CD14-positive monocyte (primary cell): ENCODE measurements around the gene THRB. TPM values are rescaled to one million over a fixed set of nuclear protein-coding genes. Genes with fewer than 3 reads are reported as not detected.

Experiments used
- DNase-seq, 3 donors: peaks; one replicate each; pipeline ENCODE4 v3.0.0-alpha.2; 2011 to 2022
- H2AFZ ChIP-seq: 2 replicates; pipeline ENCODE4 v1.6.0; 2012; ENCODE audit warnings: mild to moderate bottlenecking, low read depth, low read length, inconsistent platforms; ENCODE audit not compliant: insufficient read depth, poor library complexity, severe bottlenecking
- H3K27ac ChIP-seq, 2 donors: 1 replicate in 1 of 2; 2 replicates in 1 of 2; pipeline ENCODE4 v1.5.1; 2012 to 2013; ENCODE audit warnings: low read length in 2 of 2, control low read depth in 1 of 2, inconsistent platforms in 1 of 2, low read depth in 1 of 2, mild to moderate bottlenecking in 1 of 2
- H3K27me3 ChIP-seq, 2 donors: one replicate each; pipeline versions ENCODE4 v1.6.0 to v1.6.1; 2011 to 2013; ENCODE audit warnings: low read length in 2 of 2; ENCODE audit not compliant: control insufficient read depth in 2 of 2, insufficient read depth in 2 of 2
- H3K36me3 ChIP-seq, 2 donors: replicated peaks in 1 of 2; 1 replicate in 1 of 2; 2 replicates in 1 of 2; pipeline versions ENCODE4 v1.5.1 to v1.6.1; 2012 to 2013; ENCODE audit warnings: low read length in 2 of 2, control low read depth in 1 of 2, inconsistent platforms in 1 of 2, mild to moderate bottlenecking in 1 of 2; ENCODE audit not compliant: insufficient read depth in 2 of 2, control insufficient read depth in 1 of 2
- H3K4me1 ChIP-seq, 2 donors: 1 replicate in 1 of 2; 2 replicates in 1 of 2; pipeline versions ENCODE4 v1.5.1 to v1.6.1; 2012 to 2013; ENCODE audit warnings: low read length in 2 of 2, control low read depth in 1 of 2, inconsistent platforms in 1 of 2, mild to moderate bottlenecking in 1 of 2, moderate library complexity in 1 of 2; ENCODE audit not compliant: insufficient read depth in 2 of 2, control insufficient read depth in 1 of 2
- H3K4me2 ChIP-seq: replicated peaks from 2 replicates; pipeline ENCODE3; 2012; ENCODE audit warnings: low read length, moderate library complexity, mild to moderate bottlenecking; ENCODE audit not compliant: poor library complexity, severe bottlenecking; ENCODE audit errors: extremely low read depth
- H3K4me3 ChIP-seq, 3 experiments: fragments of 200-600 bp in 1 of 3; sonication (generic) in 1 of 3; replicated peaks in 1 of 3; 1 replicate in 2 of 3; 2 replicates in 1 of 3; pipeline ENCODE4 v1.5.1; 2011 to 2013; ENCODE audit warnings: low read length in 3 of 3, mild to moderate bottlenecking in 3 of 3, control low read depth in 2 of 3, low read depth in 2 of 3, inconsistent platforms in 1 of 3, moderate library complexity in 1 of 3
- H3K79me2 ChIP-seq: 2 replicates; pipeline ENCODE4 v1.6.0; 2012; ENCODE audit warnings: mild to moderate bottlenecking, control low read depth, inconsistent platforms, low read length, moderate library complexity; ENCODE audit not compliant: insufficient read depth
- H3K9ac ChIP-seq: 2 replicates; pipeline ENCODE4 v1.6.0; 2017; ENCODE audit warnings: low read length, mild to moderate bottlenecking; ENCODE audit not compliant: insufficient read depth, poor library complexity, severe bottlenecking
- H3K9me3 ChIP-seq, 2 donors: replicated peaks in 1 of 2; 1 replicate in 1 of 2; 2 replicates in 1 of 2; pipeline versions ENCODE4 v1.5.1 to v1.6.1; 2012 to 2013; ENCODE audit warnings: low read length in 2 of 2, control low read depth in 1 of 2; ENCODE audit not compliant: control insufficient read depth in 1 of 2, insufficient read depth in 1 of 2
- H4K20me1 ChIP-seq: 2 replicates; pipeline ENCODE4 v1.6.0; 2012; ENCODE audit warnings: mild to moderate bottlenecking, low read length, control low read depth, moderate library complexity; ENCODE audit not compliant: insufficient read depth
- H3K27ac Mint-ChIP-seq, 7 donors: one replicate each; pipeline ENCODE4 v1.8.0; 2020; ENCODE audit warnings: mild to moderate bottlenecking in 7 of 7, mixed read lengths in 7 of 7, moderate library complexity in 6 of 7, inconsistent platforms in 2 of 7
- H3K27me3 Mint-ChIP-seq, 3 donors: one replicate each; pipeline ENCODE4 v1.8.0; 2021 to 2022; ENCODE audit warnings: low read depth in 3 of 3, mild to moderate bottlenecking in 3 of 3, mixed read lengths in 3 of 3, moderate library complexity in 3 of 3, inconsistent platforms in 1 of 3
- H3K36me3 Mint-ChIP-seq, 2 donors: one replicate each; pipeline ENCODE4 v1.8.0; 2020; ENCODE audit warnings: mixed read lengths in 2 of 2, inconsistent platforms in 1 of 2, mild to moderate bottlenecking in 1 of 2
- H3K4me1 Mint-ChIP-seq: one replicate; pipeline ENCODE4 v1.8.0; 2020; ENCODE audit warnings: mild to moderate bottlenecking, mixed read lengths
- H3K4me3 Mint-ChIP-seq, 2 donors: one replicate each; pipeline ENCODE4 v1.8.0; 2020; ENCODE audit warnings: mild to moderate bottlenecking in 2 of 2, mixed read lengths in 2 of 2, moderate library complexity in 1 of 2
- H3K9me3 Mint-ChIP-seq, 7 donors: one replicate each; pipeline ENCODE4 v1.8.0; 2020 to 2022; ENCODE audit warnings: mixed read lengths in 7 of 7, mild to moderate bottlenecking in 6 of 7, moderate library complexity in 6 of 7, inconsistent platforms in 2 of 7
- WGBS: methylation state at CpG from one replicate; pipeline ENCODE4 v1.1.5; 2013; ENCODE audit warnings: missing lambda C conversion rate; ENCODE audit not compliant: insufficient coverage; 5-methylcytosine and 5-hydroxymethylcytosine counted together
- intact Hi-C, 2 donors: fragments of 100-400 bp; cut with micrococcal nuclease; formaldehyde crosslinking; loops; one replicate each; pipeline versions ENCODE4 v1.15.0 to v1.15.1; 2023
- polyA plus RNA-seq, 3 donors: library from polyadenylated mRNA; depleted of rRNA in 1 of 3; unstranded in 2 of 3; stranded (reverse) in 1 of 3; fragments of 300-500 nt in 2 of 3; fragments of >200 nt in 1 of 3; fragmentation: Illumina TruSeq in 2 of 3; gene quantifications; 1 replicate in 2 of 3; 2 replicates in 1 of 3; pipeline ENCODE4 v1.2.3, GENCODE V29; 2012 to 2021
- TF ChIP-seq, protein P1 (sequence below): fragments of 200-600 bp; IDR thresholded peaks from one replicate; pipeline ENCODE4 v1.8.0; 2022; ENCODE audit warnings: antibody characterized with exemption, mild to moderate bottlenecking

Gene THRB
- polyA plus RNA-seq, 3 donors = 0.05 TPM; not detected in 2

DNA sequence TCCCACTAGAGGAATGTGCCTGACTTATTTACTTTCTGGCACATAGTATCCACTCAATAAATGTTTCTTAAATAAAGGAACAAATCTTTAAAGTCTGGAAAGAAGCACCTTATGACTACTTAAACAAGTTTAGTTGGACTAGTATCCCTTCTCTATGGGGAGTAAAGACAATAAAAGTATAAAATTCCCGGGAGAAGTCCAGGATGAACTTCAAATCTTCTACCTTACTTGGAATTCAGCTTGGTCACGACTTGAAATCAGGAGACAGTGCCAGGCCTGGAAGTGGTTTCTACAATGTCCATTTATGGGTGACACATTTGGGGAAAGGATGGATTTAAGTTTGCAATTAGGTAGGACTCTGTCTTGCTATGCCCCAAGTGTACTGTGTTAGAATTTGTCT, 353.1 kb downstream of the THRB start:
- peaks cover 0 to 2% (median 0%) of the 10 kb centered on the region in 7 donors for H3K9me3 Mint-ChIP-seq

DNA sequence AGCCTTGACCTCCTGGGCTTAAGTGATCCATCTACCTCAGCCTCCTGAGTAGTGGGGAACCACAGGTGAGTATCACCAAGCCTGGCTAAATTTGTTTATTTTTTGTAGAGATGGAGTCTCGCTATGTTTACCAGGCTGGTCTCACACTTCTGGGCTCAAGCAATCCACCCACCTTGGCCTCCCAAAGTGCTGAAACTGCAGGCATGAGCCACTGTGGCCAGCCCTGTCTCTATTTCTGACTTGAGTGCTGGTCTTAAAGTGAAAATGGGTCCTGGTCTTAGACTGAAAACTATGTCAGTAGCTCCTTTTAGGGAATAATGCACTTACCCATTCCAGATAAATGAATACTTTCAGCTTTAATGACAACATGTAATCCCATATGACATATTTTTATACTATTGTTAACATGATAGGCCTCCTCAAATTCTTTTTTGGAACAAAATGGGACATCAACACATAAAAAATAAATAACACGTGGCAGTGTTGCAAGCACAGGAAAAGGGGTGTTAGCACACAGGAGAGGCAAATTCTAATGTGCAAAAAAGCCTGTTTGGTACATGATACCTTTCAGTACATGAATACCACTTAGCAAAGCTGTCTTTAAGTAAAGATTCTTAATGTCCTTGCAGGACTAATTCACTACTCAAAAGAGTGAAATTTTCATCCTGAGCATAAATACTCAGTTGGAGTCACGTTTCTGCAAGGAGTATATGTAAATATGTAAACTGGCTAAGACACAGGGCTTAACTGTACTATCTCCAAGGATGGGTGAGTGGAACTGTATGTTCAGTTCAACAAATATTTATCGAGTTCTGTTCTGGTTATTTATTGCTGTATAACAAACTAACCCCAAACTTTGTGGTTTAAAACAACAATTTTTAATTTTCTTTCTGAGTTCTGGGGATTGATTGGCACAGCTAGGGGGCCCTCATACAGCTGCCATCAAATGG, 354.9 kb downstream of the THRB start:
- no peaks in the 10 kb centered on the region for H3K36me3 ChIP-seq
- TF ChIP-seq, protein P1, sequence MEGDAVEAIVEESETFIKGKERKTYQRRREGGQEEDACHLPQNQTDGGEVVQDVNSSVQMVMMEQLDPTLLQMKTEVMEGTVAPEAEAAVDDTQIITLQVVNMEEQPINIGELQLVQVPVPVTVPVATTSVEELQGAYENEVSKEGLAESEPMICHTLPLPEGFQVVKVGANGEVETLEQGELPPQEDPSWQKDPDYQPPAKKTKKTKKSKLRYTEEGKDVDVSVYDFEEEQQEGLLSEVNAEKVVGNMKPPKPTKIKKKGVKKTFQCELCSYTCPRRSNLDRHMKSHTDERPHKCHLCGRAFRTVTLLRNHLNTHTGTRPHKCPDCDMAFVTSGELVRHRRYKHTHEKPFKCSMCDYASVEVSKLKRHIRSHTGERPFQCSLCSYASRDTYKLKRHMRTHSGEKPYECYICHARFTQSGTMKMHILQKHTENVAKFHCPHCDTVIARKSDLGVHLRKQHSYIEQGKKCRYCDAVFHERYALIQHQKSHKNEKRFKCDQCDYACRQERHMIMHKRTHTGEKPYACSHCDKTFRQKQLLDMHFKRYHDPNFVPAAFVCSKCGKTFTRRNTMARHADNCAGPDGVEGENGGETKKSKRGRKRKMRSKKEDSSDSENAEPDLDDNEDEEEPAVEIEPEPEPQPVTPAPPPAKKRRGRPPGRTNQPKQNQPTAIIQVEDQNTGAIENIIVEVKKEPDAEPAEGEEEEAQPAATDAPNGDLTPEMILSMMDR = no peak
- H3K4me3 ChIP-seq = no peak overlapping the region
- H3K27me3 ChIP-seq = no peaks in the 10 kb centered on the region
- no peak overlapping the region for H3K9ac ChIP-seq
- no CpG with 5 or more reads among the region's 4 CpGs for WGBS
- Mint-ChIP-seq H3K36me3 (no peaks in the 10 kb centered on the region), H3K27me3 (peaks cover 0 to 4% (median 0%) of the 10 kb centered on the region in 3 donors), H3K9me3 (peaks cover 0 to 2% (median 0%) of the 10 kb centered on the region in 7 donors), H3K4me1 (no peaks in the 10 kb centered on the region), H3K4me3 (no peak overlapping the region), H3K27ac (no peak overlapping the region)
- intact Hi-C loops = no loop called here
- H3K79me2 ChIP-seq = no peaks in the 10 kb centered on the region
- no peak overlapping the region for H3K27ac ChIP-seq
- H4K20me1 ChIP-seq = no peaks in the 10 kb centered on the region
- no peak overlapping the region for H2AFZ ChIP-seq
- no peaks in the 10 kb centered on the region for H3K9me3 ChIP-seq
- no peak overlapping the region for H3K4me2 ChIP-seq
- no peak for DNase-seq
- no peaks in the 10 kb centered on the region for H3K4me1 ChIP-seq

More for the DNA sequence above, 353.1 kb downstream of the THRB start:
- Histone ChIP-seq H3K79me2 (no peaks in the 10 kb centered on the region), H3K4me1 (no peaks in the 10 kb centered on the region), H4K20me1 (no peaks in the 10 kb centered on the region), H2AFZ (no peak overlapping the region), H3K9ac (no peak overlapping the region), H3K27ac (no peak overlapping the region), H3K36me3 (no peaks in the 10 kb centered on the region), H3K4me2 (no peak overlapping the region), H3K27me3 (no peaks in the 10 kb centered on the region), H3K9me3 (no peaks in the 10 kb centered on the region), H3K4me3 (no peak overlapping the region)
- intact Hi-C loops = no loop called here
- 83% methylated on average over 1 of the region's 2 CpGs for WGBS
- H3K4me1 Mint-ChIP-seq = no peaks in the 10 kb centered on the region
- H3K36me3 Mint-ChIP-seq = no peaks in the 10 kb centered on the region
- TF ChIP-seq, protein P1 = no peak
- no peak overlapping the region for H3K4me3 Mint-ChIP-seq
- H3K27ac Mint-ChIP-seq = no peak overlapping the region
- no peak for DNase-seq
- peaks cover 0 to 4% (median 0%) of the 10 kb centered on the region in 3 donors for H3K27me3 Mint-ChIP-seq
